Stimulated activated CD8-positive, alpha-beta memory T cell treated with anti-CD3 and anti-CD28 coated beads, Interleukin-4, amount 100 ng/mL, for 1 hour (primary cell): ENCODE data around the gene HK1.
A peak's percentile ranks its signal among the peaks of the same experiment; 100 is the strongest.

ENCODE experiments used
- DNase-seq, 2 donors: peaks; one replicate each; pipeline ENCODE4 v3.0.0-alpha.2; 2020; ENCODE audit warnings: low read depth in 2 of 2, low spot score in 1 of 2

HK1 gene

GRCh38 chr10:69372126-69372980, 94.1 kb downstream of the HK1 start:
- DNase-seq: no peak

DNA sequence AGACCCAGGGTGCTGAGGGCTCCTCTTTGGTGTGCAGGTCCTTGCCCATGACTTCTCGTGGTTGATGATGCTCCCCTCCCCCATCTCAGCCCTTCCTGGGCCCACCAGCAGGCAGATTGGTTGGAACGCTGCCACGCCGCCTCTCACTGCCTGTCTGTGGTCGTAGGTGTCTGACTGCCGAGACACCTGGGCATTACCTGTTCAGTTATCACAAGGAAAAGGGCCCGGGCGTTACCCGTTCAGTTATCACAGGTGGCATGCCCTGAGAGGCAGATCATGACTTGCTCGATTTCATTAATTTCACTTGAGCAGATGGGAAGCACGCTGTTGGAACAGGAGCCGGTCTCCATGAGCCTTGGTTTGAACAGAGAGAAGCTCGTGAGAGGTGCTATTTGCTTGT, 95.9 kb downstream of the HK1 start:
- DNase-seq: no peak

GRCh38 chr10:69374931-69375306, 96.6 kb downstream of the HK1 start:
- no peak for DNase-seq

GRCh38 chr10:69375307-69376151, 97.2 kb downstream of the HK1 start:
- DNase-seq: no peak

DNA sequence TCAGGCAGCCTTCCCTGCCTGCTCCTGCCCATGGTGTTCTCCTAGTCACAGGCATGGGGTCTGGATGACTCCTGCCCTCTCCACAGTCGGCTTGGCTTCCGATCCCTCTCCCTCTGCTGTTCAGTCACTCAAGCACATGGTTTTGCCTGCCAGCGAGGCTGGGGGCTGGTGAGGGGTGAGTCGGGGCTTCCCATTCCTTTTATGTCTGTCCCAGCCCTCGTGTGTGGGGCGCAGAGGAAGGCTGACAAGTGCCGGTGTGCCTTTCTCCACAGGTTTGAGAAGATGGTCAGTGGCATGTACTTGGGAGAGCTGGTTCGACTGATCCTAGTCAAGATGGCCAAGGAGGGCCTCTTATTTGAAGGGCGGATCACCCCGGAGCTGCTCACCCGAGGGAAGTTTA, 98.4 kb downstream of the HK1 start:
- no peak for DNase-seq

GRCh38 chr10:69377191-69377590, 98.9 kb downstream of the HK1 start:
- no peak for DNase-seq

- DNase-seq: no peak
These were observed 99.6 kb downstream of the HK1 start for GRCh38 chr10:69377933-69378332.

GRCh38 chr10:69379800-69380199, 101.5 kb downstream of the HK1 start:
- no peak for DNase-seq

DNA sequence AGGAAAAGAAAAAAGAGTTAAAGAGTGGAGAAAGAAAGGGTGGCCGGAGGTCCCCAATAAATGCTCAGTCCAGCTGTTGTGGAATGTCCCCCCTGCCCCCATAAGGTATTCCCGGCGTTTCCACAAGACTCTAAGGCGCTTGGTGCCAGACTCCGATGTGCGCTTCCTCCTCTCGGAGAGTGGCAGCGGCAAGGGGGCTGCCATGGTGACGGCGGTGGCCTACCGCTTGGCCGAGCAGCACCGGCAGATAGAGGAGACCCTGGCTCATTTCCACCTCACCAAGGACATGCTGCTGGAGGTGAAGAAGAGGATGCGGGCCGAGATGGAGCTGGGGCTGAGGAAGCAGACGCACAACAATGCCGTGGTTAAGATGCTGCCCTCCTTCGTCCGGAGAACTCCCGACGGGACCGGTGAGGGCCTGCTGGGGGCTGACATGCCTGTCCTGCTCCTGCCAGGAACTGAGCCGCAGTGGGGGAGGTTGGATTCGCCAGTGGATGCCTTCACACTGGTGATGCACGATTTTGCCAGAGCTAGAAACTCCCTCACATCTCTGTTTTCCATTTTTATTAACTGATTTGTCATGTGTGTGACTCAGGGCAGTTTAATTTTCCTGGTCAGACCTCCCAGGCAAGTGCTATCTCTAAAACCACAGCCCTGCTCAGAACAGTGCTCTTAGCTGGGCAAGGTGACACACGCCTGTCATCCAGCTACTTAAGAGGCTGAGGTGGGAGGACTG, 104.3 kb downstream of the HK1 start:
- DNase-seq: no peak

GRCh38 chr10:69383558-69383957, 105.3 kb downstream of the HK1 start:
- no peak for DNase-seq

- DNase-seq: no peak
These were observed 106.0 kb downstream of the HK1 start for GRCh38 chr10:69384320-69384719.

DNA sequence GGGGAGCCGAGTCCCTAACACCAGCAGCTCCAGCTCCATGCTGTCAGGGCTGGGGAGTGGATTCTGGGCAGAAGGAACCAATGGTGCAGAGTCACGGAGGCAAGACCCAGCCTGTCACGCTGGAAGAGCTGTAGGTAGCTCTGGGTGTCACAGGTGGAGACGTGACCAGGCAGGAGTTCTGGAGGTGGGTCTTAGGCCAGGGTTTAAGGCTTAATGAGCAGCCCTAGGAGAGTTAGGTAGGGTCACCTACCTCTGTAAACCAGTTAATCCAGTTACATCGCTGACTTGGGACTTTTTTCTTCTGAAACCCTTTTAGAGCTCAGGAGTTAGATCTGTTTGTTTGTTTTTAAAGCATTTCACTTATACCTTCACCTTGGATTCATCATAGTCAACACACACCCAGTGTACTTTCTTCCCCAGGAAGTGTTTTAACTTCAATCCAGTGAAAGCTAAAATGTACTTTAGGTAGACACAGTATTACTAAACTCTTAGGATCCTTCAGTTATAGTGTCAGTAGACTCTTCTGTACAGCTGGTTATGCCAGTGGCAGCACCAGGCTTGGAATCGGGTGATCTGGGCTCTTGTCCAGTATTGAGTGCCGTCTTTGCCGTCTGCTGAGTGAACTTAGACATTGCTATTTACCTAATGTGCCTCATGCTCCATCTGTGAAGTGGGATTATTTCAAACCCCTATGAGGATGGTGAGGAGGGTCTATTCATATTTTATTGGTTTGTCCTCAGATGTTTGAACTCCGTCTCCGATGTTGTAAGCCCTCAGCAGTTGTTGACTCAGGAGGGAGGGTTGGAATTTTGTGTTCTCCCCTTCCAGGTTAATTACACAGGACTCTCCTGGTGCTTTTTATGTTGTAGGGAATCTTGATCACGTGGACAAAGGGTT, 107.4 kb downstream of the HK1 start:
- no peak for DNase-seq

- no peak for DNase-seq
These were observed 109.2 kb downstream of the HK1 start for GRCh38 chr10:69387500-69387899.

GRCh38 chr10:69388488-69388887, 110.2 kb downstream of the HK1 start:
- no peak for DNase-seq

DNA sequence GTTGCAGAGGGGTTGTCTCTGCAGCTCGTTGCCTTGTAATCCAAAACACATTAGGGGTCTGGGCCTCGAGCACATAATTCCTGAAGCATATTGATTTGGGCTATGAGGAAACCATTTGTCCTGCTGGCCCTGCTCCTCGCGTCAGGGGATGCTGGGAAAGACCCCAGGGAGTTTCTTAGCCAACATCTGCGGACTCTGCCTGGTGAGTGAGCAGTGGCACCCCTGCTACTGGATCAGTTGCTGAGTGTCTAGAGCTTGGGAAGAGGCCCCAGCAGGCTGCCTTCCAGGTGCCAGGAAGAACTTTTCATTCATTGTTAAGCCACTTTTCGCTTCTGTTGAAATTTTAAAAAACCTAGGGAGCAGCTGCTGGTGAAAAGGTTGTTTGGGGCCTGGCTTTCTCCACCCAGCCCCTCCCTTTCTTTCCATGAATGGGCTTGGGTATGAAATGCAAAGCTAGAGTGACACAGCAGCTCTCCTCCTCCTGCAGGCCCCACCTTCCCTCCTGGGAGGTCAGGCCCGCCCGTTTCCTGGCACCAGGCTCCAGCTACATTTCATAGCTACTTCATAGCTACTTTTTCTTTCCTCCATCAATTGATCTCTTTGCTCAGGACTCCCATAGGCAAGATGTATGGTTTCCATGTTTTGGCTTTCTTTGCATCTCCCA, 111.7 kb downstream of the HK1 start:
- DNase-seq: no peak

DNA sequence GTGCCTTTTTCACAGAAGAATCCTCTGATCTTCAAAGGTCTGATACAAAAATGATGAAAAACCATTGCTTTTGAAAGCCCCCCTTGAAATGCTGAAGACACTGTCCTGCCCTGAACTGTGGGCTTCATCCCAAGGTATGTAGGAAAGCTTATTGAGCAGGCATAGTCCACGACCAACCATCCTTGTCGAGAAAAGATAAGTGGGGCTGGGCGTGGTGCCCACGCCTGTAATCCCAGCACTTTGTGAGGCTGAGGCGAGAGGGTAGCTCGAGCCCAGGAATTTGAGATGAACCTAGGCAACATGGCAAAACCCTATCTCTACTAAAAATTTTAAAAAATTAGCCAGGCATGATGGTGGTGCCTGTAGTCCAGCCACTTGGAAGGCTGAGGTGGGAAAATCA, 112.9 kb downstream of the HK1 start:
- DNase-seq: no peak

DNA sequence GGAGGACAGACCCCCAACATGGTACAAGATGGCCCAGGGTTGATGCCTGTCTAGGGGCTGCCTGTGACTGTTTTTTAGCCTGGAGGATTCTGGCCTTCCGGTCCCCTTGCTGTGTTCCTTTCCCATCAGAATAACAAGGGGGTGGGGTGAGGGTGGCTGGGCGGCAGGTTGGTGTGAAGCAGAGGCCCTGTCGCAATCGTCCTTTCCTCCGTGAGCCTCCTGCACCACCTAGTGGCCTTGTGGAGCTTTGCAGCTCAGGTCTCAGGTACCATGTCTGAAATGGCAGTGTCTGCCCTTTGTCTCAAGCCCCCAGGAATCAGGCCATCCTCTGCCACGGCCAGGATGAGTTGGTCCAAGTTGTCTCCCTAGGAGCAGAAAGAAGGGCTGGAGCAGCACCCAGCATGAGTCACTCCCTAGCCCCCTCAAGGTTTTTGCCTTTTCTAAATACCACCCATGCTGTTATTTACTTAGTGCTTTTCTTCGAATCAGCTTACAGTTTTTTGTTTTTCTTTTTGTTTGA, 114.2 kb downstream of the HK1 start:
- peak; percentile 62 to 69 for DNase-seq

- DNase-seq: no peak
These were observed 115.7 kb downstream of the HK1 start for GRCh38 chr10:69394020-69394419.

- no peak for DNase-seq
These were observed 119.7 kb downstream of the HK1 start for GRCh38 chr10:69397972-69398371.

GRCh38 chr10:69398466-69398865, 120.2 kb downstream of the HK1 start:
- DNase-seq: no peak
